Measurements from ENCODE around the gene ADIPOQ. TPM values are rescaled to one million over a fixed set of nuclear protein-coding genes. Genes with fewer than 3 reads are reported as not detected.
A peak's percentile ranks its signal among the peaks of the same experiment; 100 is the strongest.
"Not testable (repeated sequence)": the region's sequence is repeated elsewhere in the genome, so short reads cannot be mapped to it uniquely, and the experiment has no call there.

Gene ADIPOQ
- total and polyA plus RNA-seq, 2 of the 13 experiments (the other 11 are each of a cell fraction or from before 2014, with no cell fraction given), result not detected

DNA sequence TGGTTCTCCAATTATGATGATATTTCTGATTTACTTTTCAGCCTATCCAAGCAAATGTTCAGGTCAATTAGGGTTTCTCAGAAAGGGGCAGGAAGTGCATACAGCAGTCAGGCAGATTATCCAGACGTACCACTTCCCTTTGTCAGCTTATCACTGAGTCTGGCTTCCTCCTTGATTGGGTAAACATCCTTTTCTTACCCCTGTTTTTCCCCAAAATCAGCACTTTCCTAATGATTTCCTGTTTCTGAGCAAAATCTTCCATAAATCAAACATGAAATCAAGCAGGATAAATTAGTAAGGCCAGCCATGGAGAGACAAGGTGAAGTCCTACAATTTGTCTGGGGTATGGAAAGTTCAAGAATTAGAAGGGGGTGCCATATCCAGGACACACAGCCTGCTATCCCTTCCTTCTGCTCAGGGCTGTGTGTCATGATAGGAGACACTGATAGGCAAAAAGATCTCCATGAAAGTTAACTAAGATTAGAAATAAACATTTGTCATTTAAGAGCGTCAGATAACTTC, 29.0 kb downstream of the ADIPOQ start:
- no peak overlapping the region for H3K4me2 ChIP-seq (ENCODE audit: low read depth, low read length)
- ChIA-PET CTCF (ENCODE audit: low intra/inter-chr PET ratio, low total read pairs) (no interaction called here), POLR2A (no interaction called here)
- H3K36me3 ChIP-seq (replicated peaks in 1 of 2; ENCODE audit: control insufficient read depth in 1 of 2, insufficient read depth in 2 of 2, low read length in 2 of 2), result no peaks in the 10 kb centered on the region
- H3K4me3 ChIP-seq (replicated peaks in 1 of 3; ENCODE audit: insufficient read depth in 1 of 3, low read depth in 2 of 3, low read length in 3 of 3), result no peak overlapping the region
- H3K79me2 ChIP-seq (ENCODE audit: insufficient read depth, low read length), result no peaks in the 10 kb centered on the region
- H3K9me3 ChIP-seq (ENCODE audit: low read length), result no peaks in the 10 kb centered on the region
- H2AFZ ChIP-seq (ENCODE audit: low read length), result no peak overlapping the region
- peaks cover 14% of the 10 kb centered on the region for H3K4me1 ChIP-seq (ENCODE audit: insufficient read depth, low read length)
- H4K20me1 ChIP-seq (ENCODE audit: insufficient read depth, low read length), result no peaks in the 10 kb centered on the region
- intact Hi-C loops (cut with micrococcal nuclease; ENCODE audit: unreplicated experiment), result no loop called here
- DNase-seq (ENCODE audit: low spot score) (no peak), ATAC-seq (no peak), FAIRE-seq (no peak)
- BruUV-seq (replicated peaks), result no TSS peak
- TF ChIP-seq WIZ (CRISPR knock-in tag; IDR thresholded peaks at IDR 0.05), result no peak
- TF ChIP-seq, protein P1, sequence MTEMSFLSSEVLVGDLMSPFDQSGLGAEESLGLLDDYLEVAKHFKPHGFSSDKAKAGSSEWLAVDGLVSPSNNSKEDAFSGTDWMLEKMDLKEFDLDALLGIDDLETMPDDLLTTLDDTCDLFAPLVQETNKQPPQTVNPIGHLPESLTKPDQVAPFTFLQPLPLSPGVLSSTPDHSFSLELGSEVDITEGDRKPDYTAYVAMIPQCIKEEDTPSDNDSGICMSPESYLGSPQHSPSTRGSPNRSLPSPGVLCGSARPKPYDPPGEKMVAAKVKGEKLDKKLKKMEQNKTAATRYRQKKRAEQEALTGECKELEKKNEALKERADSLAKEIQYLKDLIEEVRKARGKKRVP (CRISPR knock-in tag; IDR thresholded peaks at IDR 0.05), result no peak
- no peak for TF ChIP-seq MTA1 (CRISPR knock-in tag; IDR thresholded peaks at IDR 0.05; ENCODE audit: borderline replicate concordance)
- TF ChIP-seq SMAD1 (CRISPR knock-in tag; IDR thresholded peaks at IDR 0.05; ENCODE audit: borderline replicate concordance, low read depth), result no peak
- no peak for TF ChIP-seq YEATS2 (CRISPR knock-in tag; IDR thresholded peaks at IDR 0.05; ENCODE audit: borderline replicate concordance)
- no peak for TF ChIP-seq GABPA (IDR thresholded peaks at IDR 0.05; ENCODE audit: low read depth, low read length)
- peak; percentile 57 for TF ChIP-seq GABPA (CRISPR knock-in tag; IDR thresholded peaks at IDR 0.05; ENCODE audit: low read depth)
- in situ Hi-C loops (cut with HindIII; ENCODE audit: extremely low pct_ligation_motif_present, low pct_unique_long_range_greater_than_20kb), result no loop called here
- no peak overlapping the region for H3K27ac ChIP-seq (ENCODE audit: extremely low read length, insufficient read depth, low read length)
- no peak overlapping the region for H3K9ac ChIP-seq (ENCODE audit: insufficient read depth, low read depth, low read length)
- 15% methylated on average over 2 of the region's 2 CpGs for WGBS (ENCODE audit: low lambda C conversion rate)
- no peaks in the 10 kb centered on the region for H3K27me3 ChIP-seq (ENCODE audit: control insufficient read depth in 1 of 2, insufficient read depth in 2 of 2, low read length in 2 of 2)

DNA sequence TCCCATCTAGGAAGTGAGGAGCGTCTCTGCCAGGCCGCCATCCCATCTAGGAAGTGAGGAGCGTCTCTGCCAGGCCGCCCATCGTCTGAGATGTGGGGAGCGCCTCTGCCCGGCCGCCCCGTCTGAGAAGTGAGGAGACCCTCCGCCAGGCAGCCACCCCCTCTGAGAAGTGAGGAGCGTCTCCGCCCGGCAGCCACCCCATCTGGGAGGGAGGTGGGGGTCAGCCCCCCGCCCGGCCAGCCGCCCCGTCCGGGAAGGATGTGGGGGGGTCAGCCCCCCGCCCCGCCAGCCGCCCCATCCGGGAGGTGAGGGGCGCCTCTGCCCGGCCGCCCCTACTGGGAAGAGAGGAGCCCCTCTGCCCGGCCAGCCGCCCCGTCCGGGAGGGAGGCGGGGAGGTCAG, 31.3 kb downstream of the ADIPOQ start:
- FAIRE-seq; CTCF ChIA-PET (ENCODE audit: low intra/inter-chr PET ratio, low total read pairs); H3K4me2 ChIP-seq (ENCODE audit: low read depth, low read length); H3K4me3 ChIP-seq (replicated peaks in 1 of 3; ENCODE audit: insufficient read depth in 1 of 3, low read depth in 2 of 3, low read length in 3 of 3); POLR2A ChIA-PET; H2AFZ ChIP-seq (ENCODE audit: low read length); ATAC-seq; H4K20me1 ChIP-seq (ENCODE audit: insufficient read depth, low read length); H3K9ac ChIP-seq (ENCODE audit: insufficient read depth, low read depth, low read length); H3K27me3 ChIP-seq (ENCODE audit: control insufficient read depth in 1 of 2, insufficient read depth in 2 of 2, low read length in 2 of 2); H3K79me2 ChIP-seq (ENCODE audit: insufficient read depth, low read length); H3K9me3 ChIP-seq (ENCODE audit: low read length); in situ Hi-C loops (cut with HindIII; ENCODE audit: extremely low pct_ligation_motif_present, low pct_unique_long_range_greater_than_20kb); BruUV-seq (replicated peaks); H3K27ac ChIP-seq (ENCODE audit: extremely low read length, insufficient read depth, low read length); intact Hi-C loops (cut with micrococcal nuclease; ENCODE audit: unreplicated experiment); H3K36me3 ChIP-seq (replicated peaks in 1 of 2; ENCODE audit: control insufficient read depth in 1 of 2, insufficient read depth in 2 of 2, low read length in 2 of 2); DNase-seq (ENCODE audit: low spot score): not testable (repeated sequence)
- peaks cover 14% of the 10 kb centered on the region for H3K4me1 ChIP-seq (ENCODE audit: insufficient read depth, low read length)
- no CpG with 5 or more reads among the region's 30 CpGs for WGBS (ENCODE audit: low lambda C conversion rate)

DNA sequence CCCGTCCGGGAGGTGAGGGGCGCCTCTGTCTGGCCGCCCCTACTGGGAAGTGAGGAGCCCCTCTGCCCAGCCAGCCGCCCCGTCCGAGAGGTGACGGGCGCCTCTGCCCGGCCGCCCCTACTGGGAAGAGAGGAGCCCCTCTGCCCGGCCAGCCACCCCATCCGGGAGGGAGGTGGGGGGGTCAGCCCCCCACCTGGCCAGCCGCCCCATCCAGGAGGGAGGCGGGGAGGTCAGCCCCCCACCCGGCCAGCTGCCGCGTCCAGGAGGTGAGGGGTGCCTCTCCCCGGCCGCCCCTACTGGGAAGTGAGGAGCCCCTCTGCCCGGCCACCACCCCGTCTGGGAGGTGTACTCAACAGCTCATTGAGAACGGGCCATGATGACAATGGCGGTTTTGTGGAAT, 31.7 kb downstream of the ADIPOQ start:
- intact Hi-C loops (cut with micrococcal nuclease; ENCODE audit: unreplicated experiment); H3K4me3 ChIP-seq (replicated peaks in 1 of 3; ENCODE audit: insufficient read depth in 1 of 3, low read depth in 2 of 3, low read length in 3 of 3); H3K27ac ChIP-seq (ENCODE audit: extremely low read length, insufficient read depth, low read length); H4K20me1 ChIP-seq (ENCODE audit: insufficient read depth, low read length); ATAC-seq; H3K36me3 ChIP-seq (replicated peaks in 1 of 2; ENCODE audit: control insufficient read depth in 1 of 2, insufficient read depth in 2 of 2, low read length in 2 of 2); H3K9me3 ChIP-seq (ENCODE audit: low read length); DNase-seq (ENCODE audit: low spot score); BruUV-seq (replicated peaks); H3K79me2 ChIP-seq (ENCODE audit: insufficient read depth, low read length); H3K9ac ChIP-seq (ENCODE audit: insufficient read depth, low read depth, low read length); POLR2A ChIA-PET; in situ Hi-C loops (cut with HindIII; ENCODE audit: extremely low pct_ligation_motif_present, low pct_unique_long_range_greater_than_20kb); CTCF ChIA-PET (ENCODE audit: low intra/inter-chr PET ratio, low total read pairs); H2AFZ ChIP-seq (ENCODE audit: low read length); H3K27me3 ChIP-seq (ENCODE audit: control insufficient read depth in 1 of 2, insufficient read depth in 2 of 2, low read length in 2 of 2); FAIRE-seq; H3K4me2 ChIP-seq (ENCODE audit: low read depth, low read length): not testable (repeated sequence)
- H3K4me1 ChIP-seq (ENCODE audit: insufficient read depth, low read length), result peaks cover 14% of the 10 kb centered on the region
- 74% methylated on average over 11 of the region's 24 CpGs for WGBS (ENCODE audit: low lambda C conversion rate)
